GM18505 (cell line): ENCODE measurements around the gene JAG2.

Experiments
- ATAC-seq: cut with Tn5 transposase; IDR thresholded peaks from one replicate; pipeline ENCODE4 v1.9.1; 2021; ENCODE audit not compliant: unreplicated experiment
- POLR2A ChIP-seq: IDR thresholded peaks from 4 replicates; pipeline ENCODE4 v1.6.1; 2011; ENCODE audit warnings: borderline replicate concordance; ENCODE audit not compliant: insufficient read depth, insufficient read length; ENCODE audit errors: extremely low read depth

The JAG2 gene

DNA sequence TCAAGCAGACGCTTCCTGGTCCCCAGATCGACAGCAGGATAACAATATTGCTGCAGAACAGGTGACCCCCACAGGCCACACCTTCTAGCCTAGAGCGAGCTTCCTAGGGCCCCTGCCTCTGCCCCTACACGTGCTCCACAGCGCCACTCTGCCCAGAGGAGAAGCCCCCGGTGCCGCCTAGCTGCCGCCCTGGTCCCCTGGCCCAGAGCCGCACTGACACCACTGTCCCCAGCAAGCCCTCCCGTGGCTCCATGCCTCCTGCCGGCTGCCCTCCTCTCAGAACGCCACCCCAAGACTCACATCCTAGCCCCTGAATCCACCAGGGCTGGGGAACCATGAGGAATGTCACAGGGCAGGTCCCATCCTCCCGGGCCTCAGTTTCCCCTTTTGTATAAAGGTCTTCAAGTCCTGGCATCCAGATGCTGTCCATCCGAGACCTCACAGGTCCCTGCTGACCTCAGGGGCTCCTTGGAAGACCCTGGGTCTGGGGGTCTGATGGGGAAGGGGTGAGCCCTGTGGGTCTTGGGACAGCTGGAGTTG, 31.0 kb downstream of the JAG2 start:
- no peak for TF ChIP-seq POLR2A
- no peak for ATAC-seq

DNA sequence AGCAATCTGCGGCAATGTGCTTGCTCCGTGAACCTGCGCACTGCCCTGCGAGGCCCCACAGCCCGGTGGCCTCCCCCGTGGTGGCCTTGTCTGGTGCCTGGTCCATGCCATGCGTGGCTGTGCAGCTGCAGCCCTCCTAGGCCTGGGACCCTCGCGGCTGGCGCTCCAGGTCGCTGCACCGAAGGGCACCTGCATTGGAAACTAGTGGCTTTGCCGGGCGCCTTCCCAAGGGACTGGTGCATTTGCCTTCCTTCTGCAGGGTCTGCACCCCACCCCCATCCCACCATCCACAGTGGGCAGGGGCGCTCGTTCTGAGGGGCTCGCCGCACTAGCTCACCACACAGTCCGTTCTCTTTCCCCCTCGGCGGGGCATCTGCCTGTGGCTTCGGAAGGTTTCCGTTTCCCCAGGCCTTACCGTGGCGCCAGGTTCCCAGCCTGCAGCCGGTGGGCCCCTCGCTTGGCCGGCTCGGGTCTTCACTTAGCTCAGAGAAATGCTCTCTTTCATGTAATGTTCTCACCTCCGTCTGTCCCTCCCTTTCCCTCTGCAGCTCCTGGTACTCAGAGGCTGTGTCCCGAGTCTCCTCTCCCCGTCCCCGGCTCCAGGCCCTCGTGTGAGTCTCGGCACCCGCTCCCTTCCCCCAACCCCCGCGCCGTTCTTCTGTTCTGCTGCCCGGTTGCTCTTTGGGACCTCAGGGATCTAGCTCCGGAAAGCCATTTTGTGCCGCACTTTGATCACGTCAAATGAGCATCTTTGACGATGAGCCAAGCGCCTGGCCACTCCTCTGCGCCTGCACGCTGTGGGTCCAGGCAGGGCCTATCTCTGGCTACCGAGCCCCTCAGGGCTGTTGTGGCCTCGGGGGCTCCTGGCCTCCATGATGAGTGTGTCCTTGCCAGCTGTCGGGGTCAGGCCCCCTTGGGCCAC, 31.9 kb downstream of the JAG2 start:
- TF ChIP-seq POLR2A, result no peak
- no peak for ATAC-seq

DNA sequence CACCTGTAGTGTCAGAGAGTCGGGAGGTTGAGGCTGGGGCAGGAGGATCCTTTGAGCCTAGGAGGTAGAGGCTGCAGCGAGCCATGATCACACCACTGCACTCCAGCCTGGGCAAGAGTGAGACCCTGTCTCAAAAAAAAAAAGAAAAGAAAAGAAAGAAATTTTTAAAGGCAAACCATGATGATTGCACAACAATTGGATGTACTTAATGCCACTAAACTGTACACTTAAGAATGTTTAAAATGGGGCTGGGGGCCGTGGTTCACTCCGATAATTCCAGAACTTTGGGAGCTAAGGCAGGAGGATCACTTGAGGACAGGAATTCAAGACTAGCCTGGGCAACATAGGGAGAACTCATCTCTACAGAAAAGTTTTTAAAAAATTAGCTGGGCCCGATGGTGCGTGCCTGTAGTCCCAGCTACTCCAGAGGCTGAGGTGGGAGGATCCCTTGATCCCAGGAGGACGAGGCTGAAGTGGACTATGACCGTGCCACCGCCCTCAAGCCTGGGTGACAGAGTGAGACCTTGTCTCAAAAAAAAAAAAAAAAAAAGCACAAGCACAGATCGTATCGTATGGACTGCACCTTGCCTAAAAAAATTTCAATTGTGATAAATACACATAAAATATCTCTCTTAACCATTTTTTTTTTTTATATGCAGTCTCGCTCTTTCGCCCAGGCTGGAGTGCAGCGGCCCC, 32.7 kb downstream of the JAG2 start:
- no peak for ATAC-seq
- no peak for TF ChIP-seq POLR2A

DNA sequence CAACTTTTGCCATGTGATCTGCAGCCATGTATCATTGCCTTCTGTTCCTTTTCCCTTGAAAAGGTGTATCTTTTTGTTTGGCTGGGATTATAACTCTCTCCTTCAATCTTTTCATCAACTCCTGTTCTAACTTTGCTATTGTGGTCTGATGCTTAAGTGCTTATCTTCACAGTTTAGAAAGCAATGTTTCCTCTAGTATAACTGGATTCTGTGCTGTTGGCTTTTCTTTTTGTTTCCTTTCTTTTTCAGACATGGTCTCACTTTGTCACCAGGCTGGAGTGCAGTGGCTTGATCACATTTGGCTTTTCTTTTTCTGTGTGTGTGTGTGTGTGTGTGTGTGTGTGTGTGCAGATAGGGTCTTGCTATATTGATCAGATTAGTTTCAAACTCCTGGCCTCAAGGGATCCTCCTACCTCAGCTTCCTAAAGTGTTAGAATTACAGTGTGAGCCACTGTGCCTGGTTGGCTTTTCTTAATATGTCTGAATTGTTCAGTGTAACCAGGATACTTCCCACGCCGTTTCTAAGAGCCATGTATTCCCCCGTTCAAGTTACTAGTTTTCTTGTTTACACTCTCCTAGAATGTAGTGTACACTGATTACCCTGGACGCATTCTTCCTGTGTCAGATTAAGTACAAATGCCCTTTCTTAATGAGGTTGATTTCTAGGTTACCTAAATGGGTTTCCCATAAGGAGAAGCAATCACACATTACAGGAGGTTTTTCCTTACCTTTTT, 35.5 kb downstream of the JAG2 start:
- no peak for ATAC-seq
- no peak for TF ChIP-seq POLR2A

DNA sequence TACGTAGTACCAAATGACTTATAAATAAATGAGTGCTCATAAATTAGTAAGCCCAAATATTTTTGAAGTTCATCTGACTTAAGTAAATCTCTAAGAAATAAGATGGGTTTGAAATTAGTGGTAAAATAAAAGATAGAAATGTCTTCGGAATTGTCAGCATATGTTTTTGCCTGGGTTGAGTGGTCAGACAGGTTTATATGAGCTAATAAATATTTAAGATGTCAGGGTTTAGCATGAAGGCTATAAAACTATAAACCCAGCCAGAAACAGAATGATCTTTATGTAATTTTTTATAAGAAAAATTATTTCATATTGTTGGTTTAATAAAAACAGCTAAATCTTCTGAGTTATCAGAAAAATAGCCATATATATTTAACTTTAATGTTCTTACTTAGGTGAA, 37.3 kb downstream of the JAG2 start:
- ATAC-seq, result no peak
- no peak for TF ChIP-seq POLR2A

DNA sequence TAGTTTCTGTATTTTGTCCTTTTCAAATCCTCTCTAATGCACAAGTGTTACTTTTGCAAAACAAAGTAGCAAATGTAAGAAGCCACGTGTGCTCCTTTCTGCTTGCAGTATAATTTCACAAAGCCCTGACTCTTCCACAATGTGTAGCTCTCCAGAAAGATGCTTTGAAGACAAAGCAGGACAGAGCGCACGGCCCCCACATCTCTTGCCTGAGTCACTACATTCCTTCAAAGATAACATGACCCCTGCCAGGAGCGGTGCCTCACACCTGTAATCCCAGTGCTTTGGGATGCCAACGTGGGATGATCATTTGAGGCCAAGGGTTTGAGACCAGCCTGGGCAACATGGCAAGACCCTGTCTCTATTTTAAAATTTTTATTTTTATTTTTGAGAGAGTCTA, 40.5 kb downstream of the JAG2 start:
- ATAC-seq, result no peak
- TF ChIP-seq POLR2A, result no peak

DNA sequence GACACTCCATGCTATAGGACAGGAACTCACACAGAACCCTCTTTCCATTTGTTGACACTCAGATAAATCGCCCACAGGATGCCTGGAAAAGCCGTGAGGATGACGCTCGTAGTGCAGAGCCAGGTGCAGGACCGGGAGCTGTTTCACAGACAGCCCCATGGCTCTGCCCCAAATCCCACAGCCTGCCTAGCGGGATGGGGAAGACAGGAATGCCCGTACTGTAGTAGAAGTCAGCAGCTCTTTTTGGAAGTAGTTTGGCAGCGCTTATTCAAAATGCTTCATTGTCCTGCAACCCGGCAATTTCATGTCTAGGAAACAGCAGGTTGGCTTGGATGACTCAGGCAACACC, 41.6 kb downstream of the JAG2 start:
- TF ChIP-seq POLR2A, result no peak
- ATAC-seq, result no peak

DNA sequence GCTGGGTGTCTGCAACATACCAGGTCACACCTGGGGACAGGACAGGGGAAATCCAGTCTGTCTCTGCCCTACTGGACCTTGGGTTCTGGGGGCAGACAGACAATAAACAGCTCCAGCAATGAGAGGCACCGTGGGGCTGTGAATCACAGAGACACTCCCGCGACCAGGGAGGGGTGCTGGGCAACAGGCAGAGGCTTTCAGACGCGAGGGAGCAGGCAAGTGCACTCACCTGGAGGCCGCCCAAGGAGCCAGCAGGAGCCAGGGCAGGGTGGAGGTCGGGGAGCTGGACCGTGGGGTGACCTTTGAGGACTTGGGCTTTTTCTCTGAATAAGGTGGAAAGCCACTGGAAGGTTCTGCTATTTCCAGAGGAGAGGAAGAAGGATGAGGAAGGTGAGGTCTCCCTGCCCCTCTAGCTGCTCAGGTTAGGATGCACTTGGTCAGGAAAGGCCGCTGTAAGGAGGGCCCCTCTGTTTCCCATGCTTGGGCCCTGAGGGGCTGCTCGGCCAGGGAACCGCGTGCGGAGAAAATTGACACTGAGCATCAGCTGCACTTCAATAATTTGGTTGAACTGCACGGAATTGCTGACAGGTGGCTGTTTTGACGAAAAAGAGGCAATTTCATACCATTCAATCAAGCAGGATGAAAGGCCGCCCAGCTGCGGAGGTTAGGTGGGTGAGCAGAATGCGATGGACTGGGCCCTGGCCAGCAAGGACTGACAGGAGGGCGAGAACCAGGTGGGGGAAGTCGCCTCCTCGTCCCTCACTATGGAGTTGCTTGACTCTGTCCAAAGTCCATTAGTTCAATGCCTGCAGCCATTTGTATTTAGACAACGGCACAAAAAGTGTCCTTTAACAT, 42.2 kb downstream of the JAG2 start:
- no peak for ATAC-seq
- TF ChIP-seq POLR2A, result no peak

DNA sequence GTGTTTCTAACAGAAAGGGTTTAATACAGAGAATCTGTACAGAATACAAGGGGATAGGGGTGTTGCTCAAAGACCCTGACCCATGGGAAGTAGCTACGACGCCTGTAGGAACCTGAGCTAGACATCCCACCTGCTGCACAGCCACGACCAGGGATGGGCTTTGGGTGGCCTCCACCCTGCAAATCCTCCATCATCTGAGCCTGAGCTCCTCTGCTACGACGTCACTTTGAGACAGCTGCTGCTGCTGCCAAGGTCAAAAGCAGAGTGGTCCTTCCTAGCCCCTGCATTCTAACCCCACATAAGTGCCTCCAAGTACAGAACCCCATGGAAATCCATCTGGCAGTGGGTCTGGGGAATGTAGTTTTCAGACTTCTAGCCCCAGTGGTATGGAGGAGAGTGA, 43.8 kb downstream of the JAG2 start:
- no peak for TF ChIP-seq POLR2A
- no peak for ATAC-seq

DNA sequence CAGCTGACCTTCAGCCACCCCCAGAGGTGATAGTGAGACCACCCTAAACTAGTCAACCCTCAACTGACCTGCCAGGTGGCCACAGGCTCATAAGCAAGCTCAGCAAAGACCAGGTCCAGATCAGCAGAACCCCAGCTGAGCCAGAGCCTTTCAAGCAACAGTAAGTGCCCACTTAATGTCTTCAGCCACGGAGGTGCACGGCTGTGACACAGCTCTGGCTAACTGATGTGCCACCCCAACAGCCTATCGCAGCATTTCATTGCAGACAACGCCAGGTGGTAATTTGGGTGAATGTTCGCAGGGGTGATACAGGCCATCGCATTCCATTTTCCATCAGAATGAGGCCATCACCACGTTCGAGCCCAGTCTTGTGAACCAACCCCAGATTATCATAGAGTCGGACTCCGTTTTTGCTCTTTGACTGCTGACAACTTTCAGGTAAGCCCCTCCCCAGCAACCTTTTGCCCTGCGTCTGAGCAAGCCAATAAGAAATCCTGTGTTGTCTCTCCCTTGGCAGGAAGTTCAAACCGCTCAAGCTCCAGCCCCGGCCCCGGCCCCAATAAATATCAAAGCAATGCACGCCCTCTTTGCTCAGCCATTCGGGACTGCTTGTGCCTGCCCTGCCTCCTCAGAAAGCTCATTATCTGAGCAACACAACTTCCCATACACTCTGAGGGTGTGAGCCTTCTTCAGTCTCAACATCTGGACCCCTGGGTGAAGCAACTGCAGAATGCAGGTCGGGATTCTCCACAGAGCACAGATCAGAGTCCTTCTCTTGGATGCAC, 44.4 kb downstream of the JAG2 start:
- no peak for ATAC-seq
- no peak for TF ChIP-seq POLR2A

DNA sequence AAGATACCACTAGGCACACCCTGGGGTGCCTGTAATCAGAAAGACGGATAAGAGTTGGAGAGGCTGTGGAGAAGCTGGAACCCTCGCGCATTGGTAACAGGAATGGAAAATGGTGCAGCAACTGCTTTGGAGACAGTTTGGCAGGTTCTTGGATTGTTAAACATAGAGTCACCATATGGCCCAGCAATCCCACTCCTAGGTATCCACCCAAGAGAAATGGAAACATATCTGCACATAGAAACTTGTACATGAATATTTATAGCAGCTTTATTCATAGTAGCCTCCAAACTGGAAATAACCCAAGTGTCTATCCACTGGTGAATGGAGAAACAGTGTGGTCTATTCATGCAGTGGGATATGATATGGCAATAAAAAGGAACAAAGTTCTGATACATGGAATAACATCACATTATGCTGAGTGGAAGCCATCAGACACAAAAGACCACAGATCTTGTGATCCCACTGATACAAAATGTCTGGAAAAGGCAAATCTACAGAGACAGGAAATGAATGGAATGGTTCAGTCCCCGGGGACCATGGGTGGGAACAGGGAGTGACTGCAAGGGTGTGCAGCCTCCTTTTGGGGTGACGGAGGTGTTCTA, 45.4 kb downstream of the JAG2 start:
- TF ChIP-seq POLR2A, result no peak

More for the DNA sequence above, 45.4 kb downstream of the JAG2 start:
- ATAC-seq, result no peak
